LHCN-M2 (cell line): Measurements from ENCODE around the gene BCL6B. TPM values are rescaled to one million over a fixed set of nuclear protein-coding genes. Genes with fewer than 3 reads are reported as not detected.
A peak's percentile ranks its signal among the peaks of the same experiment; 100 is the strongest.
"Not testable (repeated sequence)": the region's sequence is repeated elsewhere in the genome, so short reads cannot be mapped to it uniquely, and the experiment has no call there.

Experiments
- DNase-seq: peaks from one replicate; pipeline ENCODE4 v3.0.0-alpha.2; 2012; ENCODE audit warnings: low read depth
- polyA plus RNA-seq: library from polyadenylated mRNA; unstranded; fragments of >200 nt; gene quantifications from one replicate; pipeline ENCODE4 v1.2.1, GENCODE V29; 2012; ENCODE audit warnings: missing spikeins
- total RNA-seq: library from RNA; depleted of rRNA; stranded (reverse); fragments of >200 nt; gene quantifications from 2 replicates; pipeline ENCODE4 v1.2.3, GENCODE V29; 2014; rRNA removed

BCL6B gene, protein sequence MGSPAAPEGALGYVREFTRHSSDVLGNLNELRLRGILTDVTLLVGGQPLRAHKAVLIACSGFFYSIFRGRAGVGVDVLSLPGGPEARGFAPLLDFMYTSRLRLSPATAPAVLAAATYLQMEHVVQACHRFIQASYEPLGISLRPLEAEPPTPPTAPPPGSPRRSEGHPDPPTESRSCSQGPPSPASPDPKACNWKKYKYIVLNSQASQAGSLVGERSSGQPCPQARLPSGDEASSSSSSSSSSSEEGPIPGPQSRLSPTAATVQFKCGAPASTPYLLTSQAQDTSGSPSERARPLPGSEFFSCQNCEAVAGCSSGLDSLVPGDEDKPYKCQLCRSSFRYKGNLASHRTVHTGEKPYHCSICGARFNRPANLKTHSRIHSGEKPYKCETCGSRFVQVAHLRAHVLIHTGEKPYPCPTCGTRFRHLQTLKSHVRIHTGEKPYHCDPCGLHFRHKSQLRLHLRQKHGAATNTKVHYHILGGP
- not detected in 2 replicates for total RNA-seq
- polyA plus RNA-seq, result not detected

DNA sequence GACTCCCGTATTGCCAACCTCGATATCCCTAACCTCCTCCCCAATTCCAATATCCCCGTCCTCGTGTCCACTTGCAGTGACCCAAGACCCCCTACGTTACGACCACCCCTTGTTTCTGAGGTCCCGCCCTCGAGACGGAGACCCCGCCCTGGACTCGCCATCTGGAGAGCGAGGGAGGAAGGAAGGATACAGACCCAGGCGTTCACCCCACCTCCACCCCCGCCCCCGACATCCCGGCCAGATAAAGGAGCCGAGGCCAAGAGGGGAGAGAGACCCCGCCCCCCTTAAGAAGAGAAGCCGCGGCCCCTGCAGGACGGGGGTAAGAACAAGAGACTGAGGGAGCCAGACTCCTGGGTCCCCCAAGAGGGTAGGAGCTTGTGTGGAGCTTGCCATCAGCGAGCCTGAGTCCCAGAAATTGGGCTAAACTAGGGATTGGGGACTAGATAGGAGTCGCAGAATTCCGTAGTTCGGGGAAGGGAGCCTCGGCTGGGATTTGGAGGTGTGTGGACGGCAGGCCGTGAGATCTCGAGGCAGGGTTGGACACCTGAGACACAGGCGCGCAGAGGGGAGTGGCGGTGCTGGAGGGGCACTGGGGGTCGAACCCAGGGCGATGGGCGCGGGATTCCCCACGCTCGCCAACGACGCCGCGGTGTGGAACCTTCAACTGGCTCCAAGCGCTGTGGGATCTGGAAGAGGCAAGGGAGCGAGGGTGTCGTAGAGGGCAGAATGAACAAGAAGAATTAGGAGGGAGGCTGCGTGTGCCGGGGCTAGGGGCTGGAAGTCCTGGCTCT lies at the start of gene BCL6B:
TSS of gene BCL6B (plus strand) at position 270 of the 791 bp plus-strand sequence. CDS start 622 bp downstream, outside the sequence.
- no peak for DNase-seq

DNA sequence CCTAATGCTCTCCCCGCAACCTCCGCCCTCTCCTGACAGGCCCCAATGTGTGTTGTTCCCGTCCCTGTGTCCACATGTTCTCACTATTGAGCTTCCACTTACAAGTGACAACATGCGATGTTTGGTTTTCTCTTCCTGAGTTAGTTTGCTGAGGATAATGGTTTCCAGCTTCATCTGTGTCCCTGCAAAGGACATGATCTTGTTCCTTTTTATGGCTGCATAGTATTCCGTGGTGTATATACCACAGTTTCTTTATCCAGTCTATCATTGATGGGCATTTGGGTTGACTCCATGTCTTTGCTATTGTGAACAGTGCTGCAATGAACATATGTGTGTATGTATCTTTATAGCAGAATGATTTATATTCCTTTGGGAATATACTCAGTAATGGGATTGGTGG lies 43.4 kb upstream of the BCL6B start:
- DNase-seq, result not testable (repeated sequence)

DNA sequence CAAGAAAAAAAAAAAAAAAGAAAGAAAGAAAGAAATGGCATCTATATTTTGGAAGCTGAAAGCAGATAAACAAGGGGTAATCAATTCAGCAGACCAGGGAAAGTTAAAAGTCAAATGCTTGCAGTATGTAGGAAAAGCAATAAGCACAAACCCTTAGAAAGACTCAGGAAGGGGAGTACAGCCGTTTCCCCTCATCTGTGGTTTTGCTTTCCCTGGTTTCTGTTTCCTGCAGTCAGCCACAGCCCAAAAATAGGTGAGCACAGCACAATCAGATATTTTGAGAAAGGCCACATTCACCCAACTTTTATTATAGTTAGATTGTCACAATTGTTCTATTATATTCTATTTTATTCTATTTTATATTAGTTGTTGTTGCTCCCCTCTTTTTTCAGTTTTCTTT lies 41.4 kb upstream of the BCL6B start:
- DNase-seq, result no peak

DNA sequence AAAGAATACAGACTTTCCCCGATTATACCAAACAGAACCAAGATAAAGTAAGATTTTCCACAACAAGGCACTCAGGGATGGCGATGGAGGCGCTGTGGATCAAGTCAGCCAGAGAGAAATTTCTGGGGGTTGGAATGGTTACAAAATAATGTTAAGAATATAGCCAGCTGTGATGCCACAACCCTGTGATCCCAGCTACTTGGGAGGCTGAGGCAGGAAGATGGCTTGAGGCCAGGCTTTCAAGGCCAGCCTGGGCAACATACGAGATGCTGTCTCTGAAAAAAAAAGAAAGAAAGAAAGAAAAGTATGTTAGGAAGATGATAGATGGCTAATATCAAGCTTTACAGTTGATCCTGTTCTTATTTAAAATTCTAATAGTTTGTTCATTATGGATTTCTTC lies 37.6 kb upstream of the BCL6B start:
- DNase-seq, result no peak

DNA sequence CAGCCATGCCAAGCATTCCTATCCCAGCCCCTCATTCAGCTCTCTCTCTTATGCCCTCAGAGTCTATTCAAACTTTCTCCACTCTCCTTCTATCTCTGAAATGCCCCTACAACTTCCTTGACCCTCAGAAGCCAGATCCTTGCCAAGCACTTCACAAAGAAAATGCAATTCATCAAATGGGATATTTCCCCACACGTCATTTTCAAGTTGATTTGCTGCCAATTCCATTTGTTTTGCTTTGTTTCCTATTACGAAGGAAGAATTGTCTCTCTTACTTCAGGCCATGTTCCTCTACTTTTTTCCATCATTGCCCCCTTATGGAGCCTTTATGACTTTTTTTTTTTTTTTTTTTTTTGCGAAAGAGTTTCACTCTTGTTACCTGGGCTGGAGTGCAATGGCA lies 36.2 kb upstream of the BCL6B start:
- DNase-seq, result no peak

DNA sequence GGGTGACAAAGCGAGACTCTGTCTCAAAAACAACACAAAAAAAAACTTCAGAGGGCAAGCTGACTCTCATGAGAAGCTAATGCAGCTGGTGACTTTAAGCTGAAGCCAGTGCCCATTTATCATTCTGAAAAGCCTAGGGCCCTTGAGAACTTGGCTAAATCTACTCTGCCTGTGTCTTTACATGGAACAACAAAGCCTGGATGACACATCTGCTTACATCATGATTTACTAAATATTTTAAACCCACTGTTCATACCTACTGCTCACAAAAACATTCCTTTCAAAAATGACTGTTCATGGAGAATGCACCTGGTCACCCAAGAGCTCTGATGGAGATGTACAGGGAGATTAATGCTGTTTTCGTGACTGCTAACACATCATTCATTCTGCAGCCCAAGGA lies 33.1 kb upstream of the BCL6B start:
- no peak for DNase-seq

DNA sequence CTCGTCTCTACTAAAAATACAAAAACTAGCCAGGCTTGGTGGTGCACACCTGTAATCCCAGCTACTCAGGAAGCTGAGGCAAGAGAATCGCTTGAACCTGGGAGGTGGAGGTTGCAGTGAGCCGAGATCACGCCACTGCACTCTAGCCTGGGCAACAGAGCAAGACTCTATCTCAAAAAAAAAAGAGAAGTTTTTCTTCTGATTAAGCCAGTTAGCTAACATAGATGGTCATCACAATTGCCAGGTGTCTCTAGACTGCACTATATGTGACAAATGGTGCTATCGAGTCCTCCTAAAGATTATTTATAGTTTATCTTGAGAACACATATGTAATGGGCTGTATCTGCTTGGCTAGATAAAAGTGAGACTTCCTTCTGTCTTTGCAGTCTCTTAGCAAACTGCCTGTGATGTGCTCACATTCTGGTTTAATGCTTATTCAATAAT lies 29.2 kb upstream of the BCL6B start:
- not testable (repeated sequence) for DNase-seq

DNA sequence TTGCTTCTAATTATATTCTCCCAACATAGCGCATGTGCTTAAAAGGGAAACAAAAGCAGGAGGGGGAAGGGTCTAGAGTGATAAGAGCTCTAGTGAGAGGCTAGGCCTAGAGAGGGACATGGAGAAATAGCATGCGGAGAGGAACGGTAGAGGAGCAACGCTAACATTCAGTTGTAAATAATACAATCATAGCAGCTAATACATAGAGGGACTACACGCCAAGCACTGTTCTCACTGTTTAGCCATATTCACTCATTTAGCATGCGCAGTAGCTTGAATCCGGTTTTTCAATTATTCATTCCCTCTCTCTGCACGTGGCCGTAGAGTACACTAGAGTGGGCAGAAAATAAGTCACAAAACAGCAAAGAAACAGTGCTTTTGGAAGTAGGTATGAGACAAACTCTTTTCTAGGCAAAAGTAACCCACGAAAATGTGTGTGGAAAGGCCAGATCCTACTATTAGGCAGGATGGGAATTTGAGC lies 28.7 kb upstream of the BCL6B start:
- no peak for DNase-seq

DNA sequence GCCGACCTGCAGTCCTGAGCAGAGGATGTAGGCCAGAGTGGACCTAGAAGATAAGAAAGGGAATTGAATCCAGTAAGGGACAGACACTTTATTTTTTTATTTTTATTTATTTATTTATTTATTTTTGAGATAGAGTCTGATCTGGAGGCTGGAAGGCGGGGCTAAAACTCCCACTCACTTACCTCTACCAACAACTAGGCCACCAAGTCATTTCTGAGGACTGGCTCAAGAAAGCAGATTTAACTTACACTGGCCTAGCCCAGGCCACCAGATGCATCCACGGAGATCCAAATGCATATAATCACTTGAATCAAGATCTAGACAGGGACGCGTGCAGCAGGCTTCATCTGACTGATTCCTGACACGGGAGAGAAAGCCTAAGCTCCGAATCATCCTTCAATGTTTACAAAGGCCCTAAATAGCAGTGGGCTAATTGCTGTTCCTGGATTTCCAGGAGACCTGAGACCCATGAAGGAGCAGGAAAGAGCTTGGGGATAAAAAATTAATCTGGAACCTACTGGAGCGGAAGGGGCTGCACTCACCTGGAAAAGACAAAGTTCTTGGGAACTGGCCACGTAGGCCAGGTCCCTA lies 28.1 kb upstream of the BCL6B start:
- no peak for DNase-seq

DNA sequence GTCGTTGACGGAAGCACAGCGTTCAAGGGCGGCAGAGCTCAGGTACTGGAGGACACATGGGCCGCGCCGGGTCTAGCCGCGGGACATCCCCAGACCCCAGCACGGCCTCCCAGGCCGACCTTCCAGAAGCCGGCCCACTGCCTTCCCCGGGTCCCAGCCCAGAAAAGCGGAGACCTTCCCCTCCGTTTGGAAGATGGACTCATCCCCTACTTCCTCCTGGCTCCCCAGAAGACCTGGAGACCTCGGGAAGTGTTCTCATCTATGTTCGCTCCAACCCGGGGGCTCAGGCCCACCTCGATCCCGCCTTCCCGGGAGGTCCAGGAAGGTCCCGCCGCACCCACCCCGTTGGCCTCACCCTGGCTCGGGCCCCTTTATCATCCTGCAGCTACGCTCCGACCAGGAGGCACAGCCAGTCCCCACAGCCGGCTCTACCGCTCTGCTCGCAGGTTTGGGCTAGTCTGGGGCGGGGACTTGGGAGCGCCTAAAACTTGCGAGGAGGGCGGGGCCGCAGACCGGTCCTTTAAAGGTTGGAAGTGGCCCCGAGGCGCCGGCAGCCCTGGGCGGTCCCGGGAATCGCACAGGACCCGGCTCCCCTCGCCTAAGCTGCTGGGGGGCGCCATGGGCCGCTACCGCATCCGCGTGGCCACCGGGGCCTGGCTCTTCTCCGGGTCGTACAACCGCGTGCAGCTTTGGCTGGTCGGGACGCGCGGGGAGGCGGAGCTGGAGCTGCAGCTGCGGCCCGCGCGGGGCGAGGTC lies 27.2 kb upstream of the BCL6B start, which contains the start of gene ALOX12:
TSS of gene ALOX12 (plus strand) at position 550 of the 756 bp plus-strand sequence. CDS start at position 619, 69 bp downstream.
- no peak for DNase-seq

DNA sequence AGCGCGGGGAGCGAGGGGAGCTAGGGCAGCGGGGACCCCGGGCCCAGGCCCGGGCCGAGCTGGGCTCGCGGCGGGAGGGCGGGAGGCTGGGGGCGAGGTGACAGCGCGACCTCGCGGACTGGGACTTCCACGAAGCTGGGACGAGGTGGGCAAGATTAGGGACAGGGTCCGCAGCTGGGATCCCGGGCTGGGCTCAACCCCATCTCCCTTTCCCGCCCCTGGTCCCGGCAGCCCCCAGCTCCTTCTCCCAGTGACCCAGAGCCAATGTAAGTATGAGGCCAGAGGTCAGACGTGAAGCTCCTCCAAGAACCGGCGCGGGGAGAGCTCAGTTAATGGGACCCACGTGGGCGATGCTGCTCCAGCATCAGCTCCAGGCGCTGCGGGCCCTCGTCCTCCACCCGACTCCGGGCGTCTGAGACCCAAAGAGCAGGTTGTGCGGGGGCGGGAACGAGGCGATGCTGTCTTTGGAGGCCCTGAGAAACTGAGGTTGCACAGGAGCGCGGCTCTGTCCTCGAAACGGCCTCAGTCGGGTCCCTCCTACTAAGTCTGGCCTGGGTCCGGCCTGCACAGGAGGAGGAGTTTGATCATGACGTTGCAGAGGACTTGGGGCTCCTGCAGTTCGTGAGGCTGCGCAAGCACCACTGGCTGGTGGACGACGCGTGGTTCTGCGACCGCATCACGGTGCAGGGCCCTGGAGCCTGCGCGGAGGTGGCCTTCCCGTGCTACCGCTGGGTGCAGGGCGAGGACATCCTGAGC lies 26.4 kb upstream of the BCL6B start:
- no peak for DNase-seq

DNA sequence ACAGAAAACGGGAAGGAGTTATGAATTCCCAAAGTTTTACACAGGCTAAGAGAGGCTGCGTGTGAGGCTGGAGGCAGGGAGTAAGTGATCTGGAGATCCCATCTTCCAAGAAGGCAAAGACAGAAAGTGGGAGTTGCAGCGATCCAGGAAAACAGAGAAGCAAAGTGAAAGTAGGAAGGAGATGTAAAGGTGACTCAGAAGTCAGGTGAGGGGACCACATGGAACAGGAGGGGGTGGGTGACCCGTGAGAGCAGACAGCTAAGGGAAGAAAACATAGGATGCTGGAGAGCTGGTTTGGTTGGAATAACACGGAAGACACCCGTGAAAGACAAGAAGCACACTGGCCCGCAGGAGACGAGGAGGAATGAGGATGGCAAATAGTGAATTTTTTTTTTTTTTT lies 25.7 kb upstream of the BCL6B start:
- DNase-seq, result no peak

DNA sequence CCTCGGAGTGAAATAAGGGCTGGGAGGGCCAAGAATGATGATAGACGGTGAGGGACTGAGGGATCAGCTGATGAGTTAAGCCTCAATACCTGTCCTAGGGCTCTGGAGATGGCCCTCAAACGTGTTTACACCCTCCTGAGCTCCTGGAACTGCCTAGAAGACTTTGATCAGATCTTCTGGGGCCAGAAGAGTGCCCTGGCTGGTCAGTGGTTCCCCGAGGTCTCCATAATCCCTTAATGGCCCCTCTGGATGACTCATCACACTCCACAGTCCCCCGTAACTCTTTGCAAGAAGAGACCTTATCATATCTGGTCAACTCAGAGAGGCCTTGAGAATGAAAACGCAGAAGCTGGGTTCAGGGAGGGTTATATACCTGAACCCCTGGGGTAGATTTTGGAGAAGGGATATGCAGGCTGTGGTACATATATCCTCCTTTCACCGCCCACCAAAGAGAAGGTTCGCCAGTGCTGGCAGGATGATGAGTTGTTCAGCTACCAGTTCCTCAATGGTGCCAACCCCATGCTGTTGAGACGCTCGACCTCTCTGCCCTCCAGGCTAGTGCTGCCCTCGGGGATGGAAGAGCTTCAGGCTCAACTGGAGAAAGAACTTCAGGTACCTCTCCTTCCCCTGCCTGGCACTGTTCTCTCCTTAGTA lies 23.9 kb upstream of the BCL6B start:
- DNase-seq, result no peak

DNA sequence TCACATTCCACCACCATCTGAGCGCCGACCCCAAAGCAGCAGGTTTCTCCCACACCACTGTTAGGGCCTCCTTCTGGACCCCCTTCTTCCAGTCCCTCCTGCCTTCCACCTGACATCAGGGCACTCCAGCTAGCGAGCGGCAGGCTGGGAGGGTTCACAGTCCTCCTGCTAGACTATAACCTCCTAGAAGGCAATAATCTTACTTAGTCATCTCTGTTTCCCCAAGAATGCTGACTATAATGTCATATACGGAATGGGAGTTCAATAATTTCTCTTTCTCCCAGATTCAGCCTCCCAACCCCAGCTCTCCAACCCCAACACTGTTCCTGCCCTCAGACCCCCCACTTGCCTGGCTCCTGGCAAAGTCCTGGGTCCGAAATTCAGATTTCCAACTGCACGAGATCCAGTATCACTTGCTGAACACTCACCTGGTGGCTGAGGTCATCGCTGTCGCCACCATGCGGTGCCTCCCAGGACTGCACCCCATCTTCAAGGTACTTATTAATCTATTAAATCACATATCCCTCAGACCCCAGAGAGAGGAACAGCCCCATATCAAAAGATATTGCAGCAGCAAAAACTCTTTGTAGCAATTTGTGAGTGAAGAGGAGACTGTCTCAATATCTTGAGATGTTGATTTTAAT lies 21.4 kb upstream of the BCL6B start:
- DNase-seq, result no peak

DNA sequence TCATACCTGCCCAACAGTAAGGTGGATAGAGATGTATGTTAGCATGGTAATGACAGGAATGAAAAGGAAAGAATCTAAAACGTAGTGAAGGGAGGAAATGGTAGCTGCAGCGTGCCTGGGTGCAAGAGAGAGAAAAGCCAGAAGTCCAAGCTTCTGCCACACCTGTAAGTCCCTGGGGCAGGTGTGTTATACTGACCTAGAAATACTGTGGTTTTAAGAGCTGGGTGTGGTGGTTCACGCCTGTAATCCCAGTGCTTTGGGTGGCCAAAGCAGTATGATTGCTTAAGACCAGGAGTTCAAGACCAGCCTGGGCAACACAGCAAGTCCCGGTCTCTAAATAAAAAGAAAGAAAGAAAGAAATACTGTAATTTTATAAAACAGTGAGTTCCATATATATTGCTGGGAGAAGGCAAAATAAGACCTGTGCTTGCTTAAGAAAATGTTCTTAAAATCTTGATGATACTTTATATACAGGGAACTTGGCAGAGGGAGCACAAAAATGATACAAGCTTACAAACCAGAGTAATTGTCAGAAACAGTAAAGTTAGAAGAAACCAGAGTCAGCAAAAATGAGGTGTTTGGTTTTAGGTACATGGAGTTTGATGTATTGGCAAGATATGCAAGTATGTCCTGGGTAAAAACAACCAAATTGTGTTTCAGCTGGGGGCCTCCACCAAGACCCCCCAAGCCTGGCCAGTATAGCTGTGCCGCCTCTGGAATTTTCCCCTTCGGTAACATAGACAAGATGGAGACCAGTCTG lies 20.4 kb upstream of the BCL6B start:
- no peak for DNase-seq

DNA sequence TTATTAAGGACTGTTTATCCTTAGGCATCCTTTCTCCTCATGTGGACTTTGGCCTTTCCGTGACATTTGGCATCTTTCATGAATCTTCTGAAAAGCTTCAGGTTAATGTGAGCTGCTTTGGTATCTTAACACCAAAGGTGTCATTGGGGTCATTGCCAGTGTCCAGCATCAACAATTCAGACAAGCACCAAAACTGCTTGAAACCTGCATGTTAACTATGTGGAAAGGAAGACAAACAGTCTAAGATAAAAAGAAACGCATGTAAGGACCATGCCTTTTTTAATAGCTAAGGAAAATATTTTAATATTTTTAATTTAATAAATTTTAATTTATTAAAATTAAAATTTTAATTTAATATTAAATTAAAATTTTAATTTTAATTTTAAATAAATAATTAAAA lies 19.1 kb upstream of the BCL6B start:
- DNase-seq, result no peak

DNA sequence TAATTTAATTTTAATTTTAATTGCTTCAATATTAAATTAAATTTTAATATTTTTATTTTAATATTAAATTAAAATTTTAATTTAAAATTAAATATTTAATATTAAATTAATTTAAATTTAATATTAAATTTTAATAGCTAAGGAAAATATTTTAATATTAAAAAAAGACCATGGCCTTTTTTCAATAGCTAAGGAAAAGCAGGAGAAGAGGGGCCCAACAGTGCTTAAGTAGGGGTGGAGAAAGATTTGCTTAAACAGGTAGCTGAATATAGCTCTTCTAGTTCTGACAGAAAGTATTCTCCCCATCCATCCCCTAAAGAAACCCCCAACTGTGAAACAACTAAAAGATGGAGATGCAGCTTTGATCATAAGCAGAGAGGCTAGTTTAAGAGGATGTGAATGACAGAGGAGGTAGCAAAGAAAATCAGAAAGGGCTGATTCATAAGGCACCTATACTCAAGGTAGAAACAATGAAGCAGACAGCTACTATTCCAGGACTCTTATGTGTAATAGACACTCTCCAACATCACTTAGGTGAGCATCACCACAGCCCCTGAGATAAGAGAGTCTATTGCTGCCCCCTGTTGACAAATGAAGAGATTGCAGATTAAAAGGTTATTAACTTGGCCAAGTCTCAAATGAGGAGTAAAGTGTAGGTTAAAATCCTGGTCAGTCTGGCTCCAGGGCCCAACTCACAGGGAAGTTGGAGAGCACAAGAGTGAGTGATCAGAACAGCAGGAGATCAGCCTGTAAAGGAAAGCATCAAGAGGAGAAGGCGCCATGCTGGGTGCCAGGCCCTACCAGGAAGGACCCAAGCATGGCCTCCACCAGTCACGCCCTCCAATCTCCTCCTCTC lies 18.2 kb upstream of the BCL6B start:
- DNase-seq, result peak; percentile 68

DNA sequence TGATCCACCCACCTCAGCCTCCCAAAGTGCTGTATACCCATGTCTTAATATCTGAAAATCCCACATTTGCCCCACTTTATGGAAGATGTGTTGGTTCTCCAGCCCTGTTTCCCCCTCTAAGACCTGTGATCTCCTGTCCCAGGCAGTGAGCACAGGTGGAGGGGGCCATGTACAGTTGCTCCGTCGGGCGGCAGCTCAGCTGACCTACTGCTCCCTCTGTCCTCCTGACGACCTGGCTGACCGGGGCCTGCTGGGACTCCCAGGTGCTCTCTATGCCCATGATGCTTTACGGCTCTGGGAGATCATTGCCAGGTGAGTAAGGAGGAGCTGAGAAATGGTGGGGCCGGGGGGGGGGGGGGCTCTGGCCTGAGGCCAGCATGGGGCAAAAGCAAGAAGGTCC lies 17.1 kb upstream of the BCL6B start:
- no peak for DNase-seq
